B cell (primary cell): ENCODE results near the gene DISP3. TPM values are rescaled to one million over a fixed set of nuclear protein-coding genes. Genes with fewer than 3 reads are reported as not detected.

Experiments
- ATAC-seq: fragments of 200-7000 bp; cut with Tn5 transposase; one replicate; pipeline ENCODE4 v1.10.0; 2021; ENCODE audit warnings: low read depth, mild to moderate bottlenecking, moderate number of reproducible peaks, moderate library complexity
- CTCF ChIA-PET: fragments of 350-600 bp; sonication (Branson Sonifier 250); formaldehyde crosslinking; loops from one replicate; lab custom pipeline; 2021; ENCODE audit warnings: antibody characterized with exemption, inconsistent platforms; lab: Charles Lee
- POLR2A ChIA-PET: fragments of 350-600 bp; sonication (Branson Sonifier 250); formaldehyde crosslinking; loops from one replicate; lab custom pipeline; 2021; ENCODE audit warnings: antibody characterized with exemption; lab: Charles Lee
- DNase-seq: peaks from one replicate; pipeline ENCODE4 v3.0.0; 2013
- H2AFZ ChIP-seq: 2 replicates; pipeline ENCODE4 v1.6.1; 2012; ENCODE audit warnings: mild to moderate bottlenecking, low read depth, low read length; ENCODE audit not compliant: insufficient read depth, poor library complexity, severe bottlenecking
- H3K27ac ChIP-seq, 2 donors: 1 replicate in 1 of 2; 2 replicates in 1 of 2; pipeline ENCODE4 v1.5.1; 2012 to 2013; ENCODE audit warnings: low read length in 2 of 2, mild to moderate bottlenecking in 2 of 2, moderate library complexity in 1 of 2
- H3K27me3 ChIP-seq, 4 experiments: fragments of 200-600 bp in 1 of 4; sonication (generic) in 1 of 4; replicated peaks in 1 of 4; 1 replicate in 2 of 4; 2 replicates in 2 of 4; pipeline versions ENCODE4 v1.6.1 to v1.7.0; 2013 to 2016; ENCODE audit warnings: low read length in 3 of 4, mild to moderate bottlenecking in 2 of 4, mixed read lengths in 1 of 4, moderate library complexity in 1 of 4; ENCODE audit not compliant: insufficient read depth in 4 of 4, control insufficient read depth in 3 of 4; ENCODE audit errors: control extremely low read depth in 1 of 4
- H3K36me3 ChIP-seq, 2 experiments: replicated peaks in 1 of 2; 1 replicate in 1 of 2; 2 replicates in 1 of 2; pipeline versions ENCODE4 v1.6.1 to v1.7.1; 2013; ENCODE audit warnings: low read length in 1 of 2; ENCODE audit not compliant: insufficient read depth in 2 of 2, control insufficient read depth in 1 of 2; ENCODE audit errors: control extremely low read depth in 1 of 2, extremely low read depth in 1 of 2
- H3K4me1 ChIP-seq, 2 donors: fragments of 200-600 bp in 1 of 2; sonication (generic) in 1 of 2; 1 replicate in 1 of 2; 2 replicates in 1 of 2; pipeline versions ENCODE4 v1.5.1 to v1.6.1; 2013 to 2017; ENCODE audit warnings: low read length in 2 of 2; ENCODE audit not compliant: control insufficient read depth in 2 of 2, insufficient read depth in 2 of 2
- H3K4me2 ChIP-seq: replicated peaks from 2 replicates; pipeline ENCODE3; 2012; ENCODE audit warnings: mild to moderate bottlenecking, low read depth, low read length; ENCODE audit not compliant: poor library complexity, severe bottlenecking
- H3K4me3 ChIP-seq, 5 experiments: fragments of 200-600 bp in 1 of 5; sonication (generic) in 1 of 5; 1 replicate in 3 of 5; 2 replicates in 2 of 5; pipeline versions ENCODE4 v1.5.1 to v1.7.0; 2011 to 2016; ENCODE audit warnings: low read length in 4 of 5, mild to moderate bottlenecking in 4 of 5, low read depth in 2 of 5, control low read depth in 1 of 5, moderate library complexity in 1 of 5; ENCODE audit not compliant: insufficient read depth in 1 of 5; ENCODE audit errors: control extremely low read depth in 1 of 5, extremely low read depth in 1 of 5
- H3K79me2 ChIP-seq: fragments of 200-600 bp; sonication (generic); one replicate; pipeline ENCODE4 v1.6.0; 2016; ENCODE audit warnings: low read length; ENCODE audit not compliant: control insufficient read depth, insufficient read depth
- H3K9ac ChIP-seq: fragments of 200-600 bp; sonication (generic); 2 replicates; pipeline ENCODE4 v1.6.1; 2017; ENCODE audit warnings: mild to moderate bottlenecking, low read length, moderate library complexity
- H3K9me3 ChIP-seq, 3 donors: one replicate each; pipeline versions ENCODE4 v1.6.1 to v1.7.1; 2013; ENCODE audit warnings: low read length in 2 of 3; ENCODE audit not compliant: control insufficient read depth in 2 of 3, insufficient read depth in 1 of 3; ENCODE audit errors: control extremely low read depth in 1 of 3
- H4K20me1 ChIP-seq: 2 replicates; pipeline ENCODE4 v1.6.0; 2012; ENCODE audit warnings: mild to moderate bottlenecking, low read length; ENCODE audit not compliant: insufficient read depth, control insufficient read depth, poor library complexity, severe bottlenecking
- H3K27ac Mint-ChIP-seq: one replicate; pipeline ENCODE4 v1.8.0; 2021; ENCODE audit warnings: mixed read lengths
- H3K27me3 Mint-ChIP-seq: one replicate; pipeline ENCODE4 v1.8.0; 2021; ENCODE audit warnings: mixed read lengths
- H3K4me1 Mint-ChIP-seq: one replicate; pipeline ENCODE4 v1.8.0; 2021; ENCODE audit warnings: mixed read lengths
- H3K4me3 Mint-ChIP-seq: one replicate; pipeline ENCODE4 v1.8.0; 2021; ENCODE audit warnings: mixed read lengths
- H3K9me3 Mint-ChIP-seq: one replicate; pipeline ENCODE4 v1.8.0; 2022; ENCODE audit warnings: mixed read lengths; ENCODE audit not compliant: insufficient read depth
- EZH2 ChIP-seq: IDR thresholded peaks from 2 replicates; pipeline ENCODE4 v1.6.1; 2012; ENCODE audit warnings: borderline replicate concordance, low read depth, mild to moderate bottlenecking, moderate library complexity, low read length; ENCODE audit not compliant: insufficient read depth, poor library complexity, severe bottlenecking
- WGBS: methylation state at CpG from one replicate; pipeline ENCODE4 v1.1.5; 2013; ENCODE audit warnings: missing lambda C conversion rate; ENCODE audit not compliant: insufficient coverage; 5-methylcytosine and 5-hydroxymethylcytosine counted together
- intact Hi-C: fragments of 100-400 bp; cut with micrococcal nuclease; formaldehyde crosslinking; loops from one replicate; pipeline ENCODE4 v1.10.0; 2022
- polyA plus RNA-seq: library from polyadenylated mRNA; depleted of rRNA; stranded (reverse); fragments of >200 nt; gene quantifications from 2 replicates; pipeline ENCODE4 v1.2.3, GENCODE V29; 2012
- total RNA-seq, 2 donors: library from RNA; stranded (reverse); fragments of 120-200 nt in 1 of 2; gene quantifications; 1 replicate in 1 of 2; 2 replicates in 1 of 2; pipeline versions ENCODE4 v1.2.3 to v1.2.4, GENCODE V29; 2013 to 2022
- TF ChIP-seq, protein P1 (sequence below): fragments of 200-600 bp; IDR thresholded peaks from one replicate; pipeline ENCODE4 v1.8.0; 2022; ENCODE audit warnings: antibody characterized with exemption, mild to moderate bottlenecking

Gene DISP3
- total and polyA plus RNA-seq, 2 donors (not counting 1 experiment from before 2014, with no cell fraction given), result 0.25 to 1.6 TPM

DNA sequence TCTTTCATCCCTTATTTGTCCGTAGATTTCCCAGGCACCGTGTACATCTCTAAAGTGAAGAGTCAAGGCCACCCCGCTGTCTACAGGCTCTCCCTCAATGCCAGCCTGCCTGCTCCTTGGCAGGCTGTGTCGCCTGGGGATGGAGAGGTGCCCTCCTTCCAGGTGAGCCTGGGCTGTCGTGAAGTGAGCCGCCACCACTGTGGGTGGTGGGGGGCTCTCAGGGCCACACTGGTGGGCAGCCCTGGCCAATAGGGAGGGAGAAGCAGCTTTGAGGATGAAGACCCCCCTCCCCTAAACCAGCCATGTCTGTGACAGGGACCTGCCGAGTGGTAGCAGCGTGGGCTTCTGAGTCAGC lies 46.2 kb downstream of the DISP3 start:
- ChIA-PET CTCF (no interaction called here), POLR2A (no interaction called here)
- Mint-ChIP-seq H3K9me3 (no peaks in the 10 kb centered on the region), H3K27me3 (no peaks in the 10 kb centered on the region), H3K4me1 (no peaks in the 10 kb centered on the region), H3K27ac (no peak overlapping the region), H3K4me3 (no peak overlapping the region)
- Histone ChIP-seq H3K36me3 (no peaks in the 10 kb centered on the region), H3K9ac (no peak overlapping the region), H3K4me3 (no peak overlapping the region), H4K20me1 (no peaks in the 10 kb centered on the region), H3K27me3 (no peaks in the 10 kb centered on the region), H3K4me1 (no peaks in the 10 kb centered on the region), H3K79me2 (no peaks in the 10 kb centered on the region), H2AFZ (no peak overlapping the region), H3K4me2 (no peak overlapping the region), H3K9me3 (no peaks in the 10 kb centered on the region), H3K27ac (no peak overlapping the region)
- intact Hi-C loops, result no loop called here
- TF ChIP-seq, protein P1, sequence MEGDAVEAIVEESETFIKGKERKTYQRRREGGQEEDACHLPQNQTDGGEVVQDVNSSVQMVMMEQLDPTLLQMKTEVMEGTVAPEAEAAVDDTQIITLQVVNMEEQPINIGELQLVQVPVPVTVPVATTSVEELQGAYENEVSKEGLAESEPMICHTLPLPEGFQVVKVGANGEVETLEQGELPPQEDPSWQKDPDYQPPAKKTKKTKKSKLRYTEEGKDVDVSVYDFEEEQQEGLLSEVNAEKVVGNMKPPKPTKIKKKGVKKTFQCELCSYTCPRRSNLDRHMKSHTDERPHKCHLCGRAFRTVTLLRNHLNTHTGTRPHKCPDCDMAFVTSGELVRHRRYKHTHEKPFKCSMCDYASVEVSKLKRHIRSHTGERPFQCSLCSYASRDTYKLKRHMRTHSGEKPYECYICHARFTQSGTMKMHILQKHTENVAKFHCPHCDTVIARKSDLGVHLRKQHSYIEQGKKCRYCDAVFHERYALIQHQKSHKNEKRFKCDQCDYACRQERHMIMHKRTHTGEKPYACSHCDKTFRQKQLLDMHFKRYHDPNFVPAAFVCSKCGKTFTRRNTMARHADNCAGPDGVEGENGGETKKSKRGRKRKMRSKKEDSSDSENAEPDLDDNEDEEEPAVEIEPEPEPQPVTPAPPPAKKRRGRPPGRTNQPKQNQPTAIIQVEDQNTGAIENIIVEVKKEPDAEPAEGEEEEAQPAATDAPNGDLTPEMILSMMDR, result no peak
- TF ChIP-seq EZH2, result no peak
- ATAC-seq (no peak), DNase-seq (no peak)
- 80% methylated on average over 3 of the region's 8 CpGs for WGBS

DNA sequence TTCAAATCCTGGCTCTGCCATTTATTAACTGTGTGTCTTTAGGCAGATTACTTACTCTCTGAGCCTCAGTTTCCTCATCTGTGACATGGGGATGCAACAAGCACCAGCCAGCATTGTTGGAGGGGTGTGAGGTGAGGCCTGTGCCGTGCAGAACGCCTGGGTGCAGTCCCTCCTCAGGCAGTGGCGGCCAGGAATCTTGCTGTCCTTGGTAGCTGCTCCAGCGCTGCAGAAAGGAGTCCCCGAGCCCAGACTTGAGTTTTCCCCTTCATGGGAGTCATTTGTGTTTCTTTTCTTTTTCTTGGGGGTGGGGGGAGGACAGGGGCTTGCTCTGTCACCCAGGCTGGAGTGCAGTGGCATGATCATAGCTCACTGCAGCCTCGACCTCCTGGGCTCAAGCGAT lies 46.6 kb downstream of the DISP3 start:
- Mint-ChIP-seq H3K27ac (no peak overlapping the region), H3K4me1 (no peaks in the 10 kb centered on the region), H3K27me3 (no peaks in the 10 kb centered on the region), H3K9me3 (no peaks in the 10 kb centered on the region), H3K4me3 (no peak overlapping the region)
- H3K36me3 ChIP-seq, result no peaks in the 10 kb centered on the region
- no peaks in the 10 kb centered on the region for H3K4me1 ChIP-seq
- TF ChIP-seq, protein P1, result no peak
- TF ChIP-seq EZH2, result no peak
- no peaks in the 10 kb centered on the region for H3K9me3 ChIP-seq
- 63% methylated on average over 3 of the region's 7 CpGs for WGBS
- DNase-seq (no peak), ATAC-seq (no peak)
- H4K20me1 ChIP-seq, result no peaks in the 10 kb centered on the region
- no peak overlapping the region for H3K4me2 ChIP-seq
- no peak overlapping the region for H3K9ac ChIP-seq
- H3K27ac ChIP-seq, result no peak overlapping the region
- intact Hi-C loops, result no loop called here
- no peak overlapping the region for H3K4me3 ChIP-seq
- ChIA-PET CTCF (no interaction called here), POLR2A (no interaction called here)
- H3K27me3 ChIP-seq, result no peaks in the 10 kb centered on the region
- H2AFZ ChIP-seq, result no peak overlapping the region
- H3K79me2 ChIP-seq, result no peaks in the 10 kb centered on the region
